OCI-LY3 (cell line): ENCODE results near the gene MND1.

Source experiments
- EZH2phosphoT487 ChIP-seq: fragments of 200-600 bp; shearing (Covaris generic); IDR thresholded peaks from 2 replicates; pipeline ENCODE4 v1.6.1; 2018; ENCODE audit warnings: antibody characterized with exemption, mixed run types, low read depth
- TF ChIP-seq, protein P1 (sequence below): fragments of 200-600, 300-600 bp; sonication (generic); IDR thresholded peaks from 2 replicates; pipeline ENCODE4 v1.5.1; 2014; ENCODE audit warnings: antibody characterized with exemption, low read length, low read depth

GRCh38 chr4:153371701-153372234, 27.3 kb downstream of the MND1 start:
- TF ChIP-seq, protein P1, sequence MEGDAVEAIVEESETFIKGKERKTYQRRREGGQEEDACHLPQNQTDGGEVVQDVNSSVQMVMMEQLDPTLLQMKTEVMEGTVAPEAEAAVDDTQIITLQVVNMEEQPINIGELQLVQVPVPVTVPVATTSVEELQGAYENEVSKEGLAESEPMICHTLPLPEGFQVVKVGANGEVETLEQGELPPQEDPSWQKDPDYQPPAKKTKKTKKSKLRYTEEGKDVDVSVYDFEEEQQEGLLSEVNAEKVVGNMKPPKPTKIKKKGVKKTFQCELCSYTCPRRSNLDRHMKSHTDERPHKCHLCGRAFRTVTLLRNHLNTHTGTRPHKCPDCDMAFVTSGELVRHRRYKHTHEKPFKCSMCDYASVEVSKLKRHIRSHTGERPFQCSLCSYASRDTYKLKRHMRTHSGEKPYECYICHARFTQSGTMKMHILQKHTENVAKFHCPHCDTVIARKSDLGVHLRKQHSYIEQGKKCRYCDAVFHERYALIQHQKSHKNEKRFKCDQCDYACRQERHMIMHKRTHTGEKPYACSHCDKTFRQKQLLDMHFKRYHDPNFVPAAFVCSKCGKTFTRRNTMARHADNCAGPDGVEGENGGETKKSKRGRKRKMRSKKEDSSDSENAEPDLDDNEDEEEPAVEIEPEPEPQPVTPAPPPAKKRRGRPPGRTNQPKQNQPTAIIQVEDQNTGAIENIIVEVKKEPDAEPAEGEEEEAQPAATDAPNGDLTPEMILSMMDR = no peak
- TF ChIP-seq EZH2phosphoT487 = no peak
